Right atrium auricular region (tissue), 2 donors: ENCODE measurements around the gene LHX8. TPM values are rescaled to one million over a fixed set of nuclear protein-coding genes. Genes with fewer than 3 reads are reported as not detected.

Experiments used
- DNase-seq: peaks from one replicate; pipeline ENCODE4 v3.0.0-alpha.2; 2019; ENCODE audit warnings: low spot score
- H3K27ac ChIP-seq, 2 donors: fragments of 200-600 bp; sonication (generic); 1 replicate in 1 of 2; 2 replicates in 1 of 2; pipeline ENCODE4 v1.5.1; 2016 to 2019
- H3K27me3 ChIP-seq, 2 donors: fragments of 200-600 bp; sonication (generic); one replicate each; pipeline versions ENCODE4 v1.5.1 to v1.6.0; 2017 to 2019
- H3K36me3 ChIP-seq: fragments of 200-600 bp; sonication (generic); one replicate; pipeline ENCODE4 v1.5.1; 2016
- H3K4me1 ChIP-seq, 2 donors: fragments of 200-600 bp; sonication (generic); one replicate each; pipeline versions ENCODE4 v1.5.1 to v1.6.0; 2017 to 2019
- H3K4me3 ChIP-seq, 2 donors: fragments of 200-600 bp; sonication (generic); 1 replicate in 1 of 2; 2 replicates in 1 of 2; pipeline ENCODE4 v1.5.1; 2017 to 2019; ENCODE audit warnings: mild to moderate bottlenecking in 1 of 2, moderate library complexity in 1 of 2
- H3K9me3 ChIP-seq, 2 donors: fragments of 200-600 bp; sonication (generic); one replicate each; pipeline ENCODE4 v1.5.1; 2019
- CTCF ChIP-seq, 2 donors: fragments of 200-600 bp; sonication (generic); IDR thresholded peaks; one replicate each; pipeline ENCODE4 v1.5.1; 2019; ENCODE audit warnings: antibody characterized with exemption in 2 of 2
- total RNA-seq, 2 donors: library from RNA; depleted of rRNA; stranded (reverse); fragments of >200 nt; gene quantifications; one replicate each; pipeline ENCODE4 v1.1.0, GENCODE V29; 2016

LHX8 gene
- total RNA-seq, 2 donors from 2014 or later, result not detected

- H3K4me1 ChIP-seq, result peaks cover 0 to 32% of the 10 kb centered on the region in 2 donors
- no peaks in the 10 kb centered on the region for H3K36me3 ChIP-seq
- no peak overlapping the region for H3K27ac ChIP-seq
- H3K4me3 ChIP-seq, result peak overlapping the region; percentile 3 to 18
- H3K9me3 ChIP-seq, result no peaks in the 10 kb centered on the region
- TF ChIP-seq CTCF (IDR thresholded peaks at IDR 0.05), result no peak
- no peak for DNase-seq
- H3K27me3 ChIP-seq, result peaks cover 51 to 54% of the 10 kb centered on the region in 2 donors
Observed at GRCh38 chr1:75135573-75136194, 1.5 kb downstream of the LHX8 start.

- no peaks in the 10 kb centered on the region for H3K36me3 ChIP-seq
- no peak overlapping the region for H3K27ac ChIP-seq
- H3K27me3 ChIP-seq, result peaks cover 49 to 51% of the 10 kb centered on the region in 2 donors
- H3K4me3 ChIP-seq, result peak overlapping the region in 1 of 2 donors; percentile 4
- peaks cover 0 to 32% of the 10 kb centered on the region in 2 donors for H3K4me1 ChIP-seq
- no peaks in the 10 kb centered on the region for H3K9me3 ChIP-seq
- no peak for TF ChIP-seq CTCF (IDR thresholded peaks at IDR 0.05)
- DNase-seq, result no peak
Observed at GRCh38 chr1:75136195-75136815, 2.1 kb downstream of the LHX8 start.

GRCh38 chr1:75136921-75137641, 2.9 kb downstream of the LHX8 start:
- no peak overlapping the region for H3K4me3 ChIP-seq
- H3K27ac ChIP-seq, result no peak overlapping the region
- no peak for TF ChIP-seq CTCF (IDR thresholded peaks at IDR 0.05)
- DNase-seq, result no peak
- no peaks in the 10 kb centered on the region for H3K9me3 ChIP-seq
- H3K27me3 ChIP-seq, result peaks cover 47 to 49% of the 10 kb centered on the region in 2 donors
- H3K4me1 ChIP-seq, result peaks cover 0 to 32% of the 10 kb centered on the region in 2 donors
- H3K36me3 ChIP-seq, result no peaks in the 10 kb centered on the region

GRCh38 chr1:75152092-75152491, 17.9 kb downstream of the LHX8 start:
- no peak for TF ChIP-seq CTCF (IDR thresholded peaks at IDR 0.05)
- Histone ChIP-seq H3K4me1 (no peaks in the 10 kb centered on the region), H3K27me3 (no peaks in the 10 kb centered on the region), H3K27ac (no peak overlapping the region), H3K36me3 (no peaks in the 10 kb centered on the region), H3K4me3 (no peak overlapping the region), H3K9me3 (no peaks in the 10 kb centered on the region)
- DNase-seq, result no peak

GRCh38 chr1:75159154-75159553, 25.0 kb downstream of the LHX8 start:
- H3K4me3 ChIP-seq, result no peak overlapping the region
- H3K36me3 ChIP-seq, result no peaks in the 10 kb centered on the region
- no peak for DNase-seq
- H3K4me1 ChIP-seq, result no peaks in the 10 kb centered on the region
- H3K9me3 ChIP-seq, result no peaks in the 10 kb centered on the region
- H3K27me3 ChIP-seq, result no peaks in the 10 kb centered on the region
- no peak for TF ChIP-seq CTCF (IDR thresholded peaks at IDR 0.05)
- H3K27ac ChIP-seq, result no peak overlapping the region
